HG03039 (cell line): Measurements from ENCODE around the gene CASP6.

Source experiments
- ATAC-seq: cut with Tn5 transposase; IDR thresholded peaks from one replicate; pipeline ENCODE4 v1.9.1; 2021; ENCODE audit warnings: mild to moderate bottlenecking, moderate library complexity; ENCODE audit not compliant: unreplicated experiment

The CASP6 gene

DNA sequence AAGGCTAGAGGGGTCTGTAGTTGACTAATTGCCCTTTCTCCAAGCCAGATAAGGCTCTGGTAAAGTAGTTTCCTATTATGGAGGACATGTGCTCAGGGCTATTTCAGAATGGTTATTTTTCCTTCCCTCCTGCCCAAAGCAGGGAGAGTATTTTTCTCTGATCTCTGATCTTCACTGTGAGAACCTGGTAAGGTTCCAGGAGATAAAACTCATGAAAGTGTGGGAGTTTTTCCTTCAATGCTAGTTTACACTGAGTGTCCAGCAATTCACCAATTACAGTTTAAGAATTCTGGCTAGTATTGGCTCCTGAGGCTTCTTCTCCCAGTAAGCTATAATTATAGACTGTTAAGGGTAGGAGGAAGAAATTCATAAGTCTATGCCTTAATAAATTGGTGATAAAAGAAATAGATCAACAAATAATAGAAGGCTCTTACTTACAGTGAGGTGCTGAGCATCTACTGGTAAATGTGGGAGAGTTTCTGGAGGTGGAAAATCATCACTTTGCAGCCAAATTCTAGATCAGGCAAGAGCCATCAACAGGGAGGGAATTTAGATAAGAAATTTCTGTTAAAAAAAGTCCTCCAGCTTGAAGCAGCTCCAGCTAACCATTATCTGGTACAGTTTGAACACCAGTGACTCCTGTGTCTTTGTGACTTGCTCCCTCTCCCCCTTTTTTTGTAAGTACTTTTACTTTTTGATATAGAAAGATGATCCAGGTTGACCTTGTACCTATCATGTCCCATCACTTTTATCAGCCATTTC, 30.9 kb downstream of the CASP6 start:
- no peak for ATAC-seq

DNA sequence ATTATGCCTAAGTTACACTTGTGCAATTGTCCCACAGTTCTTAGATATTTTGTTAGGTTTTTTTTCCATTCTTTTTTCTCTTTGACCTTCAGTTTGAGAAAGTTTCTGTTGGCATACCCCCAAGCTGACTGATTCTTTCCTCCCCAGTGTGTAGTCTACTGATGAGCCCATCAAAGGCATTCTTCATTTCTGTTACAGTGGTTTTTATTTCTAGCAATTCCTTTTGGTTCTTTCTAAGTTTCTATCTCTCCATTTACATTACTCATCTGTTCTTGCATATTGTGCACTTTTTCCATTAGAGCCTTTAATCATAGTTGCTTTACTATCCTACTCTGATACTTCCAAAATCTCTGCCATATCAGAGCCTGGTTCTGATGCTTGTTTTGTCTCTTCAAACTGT, 31.9 kb downstream of the CASP6 start:
- no peak for ATAC-seq

DNA sequence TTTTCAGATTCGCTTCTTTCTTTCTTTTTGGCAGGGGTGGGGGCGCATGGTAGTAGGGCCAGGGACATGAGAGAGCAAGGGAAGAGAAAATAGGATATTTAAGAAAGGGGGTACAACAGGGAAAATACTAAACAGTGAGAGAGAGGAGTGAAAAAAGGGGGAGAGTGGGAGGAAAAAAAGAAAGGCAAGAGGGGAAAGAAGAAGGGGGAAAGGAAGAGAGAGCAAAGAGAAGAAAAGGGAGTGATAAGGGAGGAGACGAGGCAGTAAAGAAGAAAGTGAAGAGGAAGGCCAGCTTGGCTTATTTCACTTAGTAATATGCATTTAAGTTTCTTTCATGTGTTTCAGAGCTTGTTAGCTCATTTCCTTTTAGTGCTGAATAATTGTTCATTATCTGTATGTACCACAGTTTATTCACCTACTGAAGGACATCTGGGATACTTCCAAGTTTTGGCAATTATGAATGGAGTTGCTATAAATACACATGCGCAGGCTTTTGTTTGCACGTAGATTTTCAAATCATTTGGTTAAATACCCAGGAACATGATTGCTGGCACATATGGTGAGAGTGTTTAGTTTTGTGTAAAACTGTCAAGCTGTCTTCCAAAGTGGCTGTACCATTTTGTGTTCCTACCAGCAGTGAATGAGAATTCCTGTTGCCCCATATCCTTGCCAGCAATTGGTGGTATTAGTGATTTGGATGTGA, 37.3 kb downstream of the CASP6 start:
- ATAC-seq: no peak

GRCh38 chr4:109662771-109663170, 40.5 kb downstream of the CASP6 start:
- ATAC-seq: no peak

- ATAC-seq: no peak
Observed at GRCh38 chr4:109662116-109662515, 41.1 kb downstream of the CASP6 start.

GRCh38 chr4:109658871-109659410, 44.3 kb downstream of the CASP6 start:
- ATAC-seq: no peak

DNA sequence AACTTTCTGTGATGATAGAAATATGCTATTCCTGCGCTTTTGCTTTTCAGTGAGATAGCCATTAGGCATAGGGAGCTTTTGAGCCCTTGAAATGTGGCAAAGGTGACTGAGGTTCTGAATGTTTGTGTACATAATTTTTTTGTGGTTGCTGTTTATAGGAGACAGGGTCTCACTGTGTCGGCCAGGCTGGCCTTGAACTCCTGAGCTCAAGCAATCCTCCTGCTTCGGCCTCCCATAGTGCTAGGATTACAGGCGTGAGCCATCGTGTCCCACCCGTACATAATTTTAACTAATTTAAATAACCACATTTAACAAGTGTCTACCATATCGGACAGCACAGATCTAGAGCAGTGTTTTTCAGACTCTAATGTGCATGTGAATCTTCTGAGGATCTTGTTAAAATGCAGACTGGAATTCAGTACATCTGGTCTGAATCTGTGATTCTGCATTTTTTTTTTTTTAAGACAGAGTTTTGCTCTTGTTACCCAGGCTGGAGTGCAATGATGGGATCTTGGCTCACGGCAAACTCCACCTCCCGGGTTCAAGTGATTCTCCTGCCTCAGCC, 45.3 kb downstream of the CASP6 start:
- ATAC-seq: no peak

- ATAC-seq: no peak
Observed at GRCh38 chr4:109655396-109655795, 47.8 kb downstream of the CASP6 start.

GRCh38 chr4:109649872-109650271, 53.4 kb downstream of the CASP6 start:
- peak; percentile 76 for ATAC-seq

- ATAC-seq: no peak
Observed at GRCh38 chr4:109648997-109649575, 54.2 kb downstream of the CASP6 start.

GRCh38 chr4:109648266-109648996, 54.8 kb downstream of the CASP6 start:
- peak; percentile 66 for ATAC-seq

DNA sequence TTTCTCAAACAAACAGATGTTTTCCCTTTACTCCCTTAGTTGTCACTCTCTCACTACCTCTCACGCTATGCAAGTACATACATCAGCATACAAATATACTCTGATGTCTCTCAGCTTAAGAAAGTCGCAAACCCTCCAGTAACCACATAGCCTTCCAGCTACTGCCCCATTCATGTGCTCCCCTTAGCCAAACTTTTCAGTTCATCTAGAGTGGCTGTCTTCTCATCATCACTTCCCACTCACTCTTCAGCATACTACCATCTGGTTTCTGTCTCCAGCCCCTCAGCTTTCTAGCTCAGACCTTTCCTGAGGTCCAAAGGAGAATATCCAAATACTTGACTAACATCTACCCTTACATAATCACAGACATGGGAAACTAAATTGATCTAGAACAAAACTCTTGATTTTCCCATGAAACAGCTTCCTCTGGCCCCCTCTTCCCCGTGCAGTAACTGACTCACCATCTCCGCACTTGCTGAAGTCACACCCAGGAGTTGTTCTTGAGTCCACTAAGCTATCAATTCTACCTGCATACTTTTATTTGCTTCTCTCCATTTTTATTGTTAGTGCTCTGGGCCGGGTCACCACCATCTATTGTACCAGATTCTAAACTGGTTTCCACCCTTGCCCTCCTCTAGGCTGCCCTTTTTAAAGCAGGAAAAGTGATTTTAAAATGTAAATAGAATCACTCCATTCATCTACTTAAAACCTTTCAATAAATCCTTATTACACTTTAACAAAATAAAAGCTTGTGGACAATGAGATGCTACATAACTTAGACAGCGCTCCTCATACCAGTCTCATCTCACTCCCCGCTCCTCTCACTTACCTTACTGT, 57.2 kb downstream of the CASP6 start:
- no peak for ATAC-seq

- no peak for ATAC-seq
Observed at GRCh38 chr4:109640644-109641043, 62.6 kb downstream of the CASP6 start.
